HepG2 (cell line): ENCODE measurements around the gene SDC4.

Source experiments
- BCLAF1 ChIP-seq: fragments of 450-650 bp; IDR thresholded peaks from 2 replicates; pipeline ENCODE4 v1.6.1; 2017; ENCODE audit warnings: mild to moderate bottlenecking
- NFRKB ChIP-seq: fragments of 450-650 bp; IDR thresholded peaks from 2 replicates; pipeline ENCODE4 v1.6.1; 2017
- POLR2AphosphoS5 ChIP-seq: IDR thresholded peaks from 2 replicates; pipeline ENCODE4 v1.6.1; 2012; ENCODE audit warnings: low read depth, low read length

DNA sequence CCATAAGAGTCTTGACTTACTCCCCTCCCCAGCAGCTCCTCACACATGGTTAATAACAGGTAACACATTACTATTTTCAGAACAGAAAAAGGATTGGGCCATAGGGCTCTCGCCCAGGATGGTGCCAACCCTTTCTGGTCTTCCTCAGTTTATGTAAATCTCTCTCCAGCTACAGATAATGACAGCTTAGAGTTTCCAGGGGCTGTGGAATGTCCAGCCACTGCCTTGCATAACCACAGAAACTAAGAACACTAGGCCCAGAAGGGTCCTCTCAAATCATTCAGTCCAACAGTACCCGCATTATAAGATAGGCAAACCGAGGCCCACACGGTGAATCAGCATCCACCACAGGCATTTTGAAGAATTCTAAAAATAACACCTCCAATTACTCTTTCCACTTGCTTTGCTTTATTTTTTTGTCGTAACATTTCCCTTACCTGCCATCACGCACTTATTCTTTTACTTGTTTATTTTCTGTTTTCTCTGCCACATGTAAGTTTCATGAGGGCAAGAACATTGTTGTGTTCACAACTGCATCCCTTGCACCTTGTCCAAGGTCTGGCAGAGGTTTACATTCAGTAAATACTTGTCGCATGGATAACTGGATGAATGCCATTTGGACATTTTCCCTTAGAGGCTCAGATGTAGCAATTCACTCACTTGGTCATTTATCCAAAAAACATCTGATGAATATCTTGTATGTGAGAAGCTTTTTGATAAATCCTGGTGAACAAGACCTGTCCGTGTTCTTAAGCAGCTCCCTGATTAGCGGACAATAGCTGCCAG is 6.4 kb upstream of the SDC4 start:
- no peak for TF ChIP-seq POLR2AphosphoS5
- no peak for TF ChIP-seq BCLAF1
- no peak for TF ChIP-seq NFRKB
